DMS 273 (cell line): Measurements from ENCODE around the gene EIF4ENIF1.
A peak's percentile ranks its signal among the peaks of the same experiment; 100 is the strongest.
"Not testable (repeated sequence)": the region's sequence is repeated elsewhere in the genome, so short reads cannot be mapped to it uniquely, and the experiment has no call there.

Experiments
- DNase-seq: peaks from one replicate; lab custom pipeline; 2025; ENCODE audit not compliant: unreplicated experiment; lab: John Stamatoyannopoulos, UW

The EIF4ENIF1 gene, protein sequence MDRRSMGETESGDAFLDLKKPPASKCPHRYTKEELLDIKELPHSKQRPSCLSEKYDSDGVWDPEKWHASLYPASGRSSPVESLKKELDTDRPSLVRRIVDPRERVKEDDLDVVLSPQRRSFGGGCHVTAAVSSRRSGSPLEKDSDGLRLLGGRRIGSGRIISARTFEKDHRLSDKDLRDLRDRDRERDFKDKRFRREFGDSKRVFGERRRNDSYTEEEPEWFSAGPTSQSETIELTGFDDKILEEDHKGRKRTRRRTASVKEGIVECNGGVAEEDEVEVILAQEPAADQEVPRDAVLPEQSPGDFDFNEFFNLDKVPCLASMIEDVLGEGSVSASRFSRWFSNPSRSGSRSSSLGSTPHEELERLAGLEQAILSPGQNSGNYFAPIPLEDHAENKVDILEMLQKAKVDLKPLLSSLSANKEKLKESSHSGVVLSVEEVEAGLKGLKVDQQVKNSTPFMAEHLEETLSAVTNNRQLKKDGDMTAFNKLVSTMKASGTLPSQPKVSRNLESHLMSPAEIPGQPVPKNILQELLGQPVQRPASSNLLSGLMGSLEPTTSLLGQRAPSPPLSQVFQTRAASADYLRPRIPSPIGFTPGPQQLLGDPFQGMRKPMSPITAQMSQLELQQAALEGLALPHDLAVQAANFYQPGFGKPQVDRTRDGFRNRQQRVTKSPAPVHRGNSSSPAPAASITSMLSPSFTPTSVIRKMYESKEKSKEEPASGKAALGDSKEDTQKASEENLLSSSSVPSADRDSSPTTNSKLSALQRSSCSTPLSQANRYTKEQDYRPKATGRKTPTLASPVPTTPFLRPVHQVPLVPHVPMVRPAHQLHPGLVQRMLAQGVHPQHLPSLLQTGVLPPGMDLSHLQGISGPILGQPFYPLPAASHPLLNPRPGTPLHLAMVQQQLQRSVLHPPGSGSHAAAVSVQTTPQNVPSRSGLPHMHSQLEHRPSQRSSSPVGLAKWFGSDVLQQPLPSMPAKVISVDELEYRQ

DNA sequence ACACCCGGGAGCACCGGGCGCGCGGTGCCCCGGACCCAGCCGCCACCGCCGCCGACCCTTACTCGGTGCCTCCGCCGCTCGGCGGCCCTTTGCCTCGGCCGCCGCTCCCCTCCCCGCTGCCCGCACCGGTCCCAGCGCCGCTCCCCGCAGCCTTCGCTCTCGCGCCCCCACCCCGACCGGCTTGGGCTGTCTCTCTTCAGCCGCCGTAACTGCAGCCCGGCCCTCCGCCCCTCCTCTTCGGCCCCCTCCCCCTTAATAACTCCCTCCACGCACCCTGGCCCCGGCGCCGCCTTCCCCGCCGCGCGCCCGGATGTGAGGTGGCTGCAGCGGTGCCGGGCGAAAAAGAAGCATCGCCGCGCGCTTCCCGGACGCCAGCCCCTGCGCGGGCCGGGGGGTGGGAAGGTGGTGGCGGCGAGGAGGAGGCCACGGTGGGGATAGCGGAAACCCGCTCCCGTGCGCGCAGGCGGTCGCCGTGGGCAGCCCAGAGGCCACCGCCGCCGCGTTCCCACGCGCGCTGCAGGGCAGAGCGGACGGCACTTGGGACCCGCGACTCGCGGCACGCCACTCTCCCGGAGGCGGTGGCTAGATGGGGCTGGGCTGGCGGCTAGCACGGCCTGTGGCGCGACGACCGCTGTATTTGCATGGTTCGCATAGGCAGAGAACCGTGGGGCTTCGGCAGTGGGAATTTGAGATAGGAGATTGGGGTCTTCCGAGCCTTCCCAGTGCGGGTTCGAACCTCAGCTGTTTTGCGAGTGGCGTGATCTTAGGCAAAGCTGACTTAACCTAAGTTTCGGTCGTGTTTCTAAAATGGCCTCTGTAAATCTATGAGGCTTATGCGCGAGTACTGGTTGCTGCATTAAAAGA is at the start of gene EIF4ENIF1:
Gene EIF4ENIF1, minus strand, starts transcription at position 211 of the 864 bp plus-strand sequence. CDS start 1,124 bp downstream, outside the sequence.
- DNase-seq: peak; percentile 87

DNA sequence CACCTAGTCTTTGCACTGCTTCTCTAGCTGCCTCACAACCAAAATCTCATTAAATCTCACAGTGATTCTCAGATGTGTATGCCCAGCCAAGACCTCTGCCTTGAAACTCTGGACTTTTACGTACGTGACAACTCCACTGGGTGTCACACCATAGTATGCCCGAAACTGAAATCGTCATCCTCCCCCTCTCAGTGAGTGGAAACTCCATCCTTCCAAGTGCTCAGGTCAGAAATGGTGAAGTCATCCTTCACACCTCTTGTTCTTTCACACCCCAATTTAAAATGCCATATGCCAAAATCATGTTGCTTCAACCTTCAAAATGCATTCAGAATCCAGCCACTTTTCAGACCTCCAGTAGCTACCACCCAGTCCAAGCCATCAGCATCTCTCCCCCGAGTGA is 49.2 kb upstream of the EIF4ENIF1 start:
- no peak for DNase-seq

DNA sequence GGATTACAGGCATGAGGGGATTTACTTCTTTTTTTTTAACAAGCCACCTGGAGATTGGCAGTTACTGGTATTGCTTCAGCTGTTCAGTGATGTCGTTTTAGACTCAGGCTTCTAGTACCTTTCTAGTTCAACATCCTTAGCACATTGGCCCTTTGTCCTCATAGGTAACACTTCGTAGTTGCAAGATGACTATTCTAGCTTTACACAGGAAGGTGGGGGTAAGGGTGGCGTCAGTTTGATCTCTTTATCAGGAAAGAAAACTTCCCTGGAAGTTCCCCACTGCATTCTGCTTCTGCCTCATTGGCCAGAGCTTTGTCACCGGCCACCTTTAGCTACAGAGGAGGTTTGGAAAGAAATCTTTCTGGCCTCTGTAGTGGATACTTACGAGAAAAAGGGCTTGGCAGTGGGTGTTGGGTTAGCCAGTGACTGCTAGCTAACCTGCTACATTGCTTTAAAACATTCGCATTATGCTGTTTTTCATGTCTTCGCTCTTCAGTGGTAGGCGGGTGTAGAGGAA is 47.4 kb upstream of the EIF4ENIF1 start:
- no peak for DNase-seq

DNA sequence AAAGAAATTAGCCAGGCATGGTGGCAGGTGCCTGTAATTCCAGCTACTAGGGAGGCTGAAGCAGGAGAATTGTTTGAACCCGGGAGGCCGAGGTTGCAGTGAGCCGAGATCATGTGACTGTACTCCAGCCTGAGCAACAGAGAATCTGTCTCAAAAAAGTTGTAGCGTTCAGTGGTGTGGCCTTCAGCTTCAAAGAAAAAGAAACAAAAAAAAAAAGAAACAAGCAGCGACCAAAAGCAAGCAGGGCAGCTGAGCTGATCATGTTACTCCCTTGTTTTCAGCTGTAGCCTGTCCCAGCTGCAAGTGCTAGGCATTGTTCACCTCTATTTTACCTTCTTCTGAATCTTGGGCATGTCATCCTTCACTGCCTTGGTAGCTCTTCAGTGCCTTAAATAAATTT is 43.7 kb upstream of the EIF4ENIF1 start:
- DNase-seq: no peak

DNA sequence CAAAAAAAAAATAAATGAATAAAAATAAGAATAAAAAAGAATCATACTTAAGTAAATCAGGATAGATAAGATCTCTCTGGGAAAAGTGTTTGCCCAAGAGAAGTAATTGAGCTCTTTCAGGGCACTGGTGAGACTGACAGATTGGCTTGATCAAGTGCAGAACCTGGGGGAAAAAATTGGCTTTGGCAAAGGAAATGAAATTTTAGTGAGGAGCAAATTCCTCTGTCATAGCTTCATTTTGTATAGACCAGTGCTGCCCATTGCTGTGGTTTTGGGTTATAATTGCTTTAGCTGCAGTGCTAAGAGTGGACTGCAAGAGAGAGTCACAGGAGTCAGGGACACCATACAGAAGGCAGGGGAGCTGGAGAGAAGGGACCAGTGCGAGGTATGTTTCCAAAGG is 42.4 kb upstream of the EIF4ENIF1 start:
- no peak for DNase-seq

DNA sequence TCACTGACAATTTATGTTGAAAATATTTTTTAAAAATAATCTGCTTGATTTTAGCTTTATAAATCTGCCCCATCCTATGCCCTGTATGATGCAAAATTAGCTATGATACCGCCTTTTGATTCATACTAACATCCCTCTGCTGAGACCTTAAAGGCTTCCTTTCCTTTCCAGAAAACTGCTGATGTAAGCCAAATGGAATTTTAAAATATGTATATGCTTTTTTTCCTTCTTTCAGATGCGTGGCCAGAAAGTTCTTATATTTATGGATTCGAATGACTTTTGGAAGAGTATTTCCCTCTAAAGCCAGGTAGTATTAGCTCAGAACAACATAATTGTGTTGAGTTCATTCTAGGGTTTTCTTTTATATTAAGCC is 41.2 kb upstream of the EIF4ENIF1 start:
- no peak for DNase-seq

DNA sequence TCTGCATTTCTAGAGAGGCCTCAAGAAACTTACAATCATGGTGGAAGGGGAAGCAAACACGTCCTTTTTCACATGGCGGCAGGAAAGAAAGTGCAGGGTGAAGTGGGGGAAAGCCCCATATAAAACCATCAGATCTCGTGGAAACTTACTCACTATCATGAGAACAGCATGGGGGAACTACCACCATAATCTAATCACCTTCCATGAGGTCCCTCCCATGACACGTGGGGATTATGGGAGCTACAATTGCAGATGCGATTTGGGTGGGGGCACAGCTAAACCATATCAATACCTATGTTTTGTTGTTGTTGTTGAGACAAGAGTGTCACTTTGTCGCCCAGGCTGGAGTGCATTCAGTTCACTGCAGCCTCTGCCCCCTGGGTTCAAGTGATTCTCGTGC is 36.6 kb upstream of the EIF4ENIF1 start:
- DNase-seq: no peak

DNA sequence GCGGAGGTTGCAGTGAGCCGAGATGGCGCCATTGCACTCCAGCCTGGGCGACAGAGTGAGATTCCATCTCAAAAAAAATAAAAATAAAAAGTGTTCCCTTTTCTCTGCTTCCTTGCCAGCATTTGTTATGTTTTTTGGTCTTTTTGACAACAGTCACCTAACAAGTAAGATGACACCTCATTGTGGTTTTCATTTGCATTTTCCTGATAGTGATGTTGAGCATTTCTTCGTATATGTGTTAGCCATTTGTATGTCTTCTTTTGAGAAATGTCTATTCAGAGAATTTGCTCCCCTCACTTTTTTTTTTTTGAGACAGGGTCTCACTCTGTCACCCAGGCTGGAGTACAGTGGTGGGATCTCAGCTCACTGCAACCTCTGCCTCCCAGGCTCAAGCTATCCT is 34.5 kb upstream of the EIF4ENIF1 start:
- not testable (repeated sequence) for DNase-seq

DNA sequence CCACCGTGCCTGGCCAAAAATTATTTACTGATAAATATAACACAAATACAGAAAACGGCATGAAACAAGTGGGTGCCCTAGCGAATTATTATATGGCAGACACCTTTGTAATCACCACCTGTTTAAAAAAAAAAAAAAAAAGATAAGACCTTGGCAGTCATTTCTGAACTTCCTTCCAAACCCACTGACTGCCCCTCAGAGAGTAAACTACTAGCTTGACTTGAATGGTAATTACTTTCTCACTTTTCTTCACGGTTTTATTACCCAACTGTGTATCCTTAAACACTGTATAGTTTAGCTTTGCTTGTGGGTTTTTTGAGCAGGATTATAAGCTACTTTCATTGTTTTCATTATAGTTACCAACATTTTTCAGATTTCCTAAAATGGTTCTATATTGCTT is 30.4 kb upstream of the EIF4ENIF1 start:
- no peak for DNase-seq

DNA sequence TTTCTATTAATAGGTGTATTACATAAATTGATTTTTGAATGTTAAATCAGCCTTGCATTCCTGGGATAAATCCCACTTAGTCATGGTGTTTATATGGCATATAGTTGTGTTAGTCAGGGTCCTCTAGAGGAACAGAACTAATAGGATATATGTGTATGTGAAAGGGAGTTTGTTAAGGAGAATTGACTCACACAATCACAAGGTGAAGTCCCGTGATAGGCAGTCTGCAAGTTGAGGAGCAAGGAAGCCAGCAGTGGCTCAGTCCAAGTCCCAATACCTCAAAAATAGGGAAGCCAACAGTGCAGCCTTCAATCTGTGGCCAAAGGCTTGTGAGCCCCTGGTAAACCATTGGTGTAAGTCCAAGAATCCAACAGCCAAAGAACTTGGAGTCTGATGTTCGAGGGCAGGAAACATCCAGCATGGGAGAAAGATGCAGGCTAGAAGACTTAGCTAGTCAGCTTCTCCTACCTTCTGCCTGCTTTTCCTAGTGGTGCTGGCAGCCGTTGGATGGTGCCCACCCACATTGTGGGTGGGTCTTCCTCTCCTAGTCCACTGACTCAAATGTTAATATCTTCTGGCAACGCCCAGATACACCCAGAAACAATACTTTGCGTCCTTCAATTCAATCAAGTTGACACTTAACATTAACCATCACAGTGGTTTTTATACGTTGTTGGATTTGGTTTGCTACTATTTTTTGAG is 19.6 kb upstream of the EIF4ENIF1 start:
- DNase-seq: no peak

DNA sequence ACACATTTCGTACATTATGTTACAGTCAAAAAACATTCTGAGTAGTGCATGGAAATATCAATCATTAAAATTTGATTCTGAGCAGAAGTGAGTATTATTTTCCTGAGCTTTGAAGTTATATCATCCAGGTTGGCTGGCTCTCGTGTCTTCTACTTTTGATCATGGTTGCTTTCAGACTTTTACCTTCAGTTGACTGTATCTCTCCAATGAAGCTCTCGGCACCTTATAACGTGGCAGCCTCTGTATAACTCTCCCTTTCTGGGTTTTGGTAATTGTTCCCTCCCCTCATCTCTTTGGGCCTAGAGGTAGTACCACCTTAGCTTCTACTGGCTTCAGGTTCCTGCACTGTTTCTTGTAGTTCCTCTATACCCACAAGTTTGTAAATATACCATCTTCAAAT is 18.9 kb upstream of the EIF4ENIF1 start:
- no peak for DNase-seq

DNA sequence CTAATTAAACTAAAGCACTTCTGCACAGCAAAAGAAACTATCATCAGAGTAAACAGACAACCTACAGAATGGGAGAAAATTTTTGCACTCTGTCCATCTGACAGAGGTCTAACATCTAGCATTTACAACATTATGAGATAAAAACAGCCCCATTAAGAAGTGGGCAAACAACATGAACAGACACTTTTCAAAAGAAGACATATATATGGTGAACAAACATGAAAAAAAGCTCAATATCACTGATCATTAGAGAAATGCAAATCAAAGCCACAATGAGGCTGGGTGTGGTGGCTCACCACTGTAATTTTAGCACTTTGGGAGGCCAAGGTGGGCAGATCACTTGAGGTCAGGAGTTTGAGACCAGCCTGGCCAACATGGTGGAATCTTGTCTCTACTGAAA is 17.9 kb upstream of the EIF4ENIF1 start:
- not testable (repeated sequence) for DNase-seq

DNA sequence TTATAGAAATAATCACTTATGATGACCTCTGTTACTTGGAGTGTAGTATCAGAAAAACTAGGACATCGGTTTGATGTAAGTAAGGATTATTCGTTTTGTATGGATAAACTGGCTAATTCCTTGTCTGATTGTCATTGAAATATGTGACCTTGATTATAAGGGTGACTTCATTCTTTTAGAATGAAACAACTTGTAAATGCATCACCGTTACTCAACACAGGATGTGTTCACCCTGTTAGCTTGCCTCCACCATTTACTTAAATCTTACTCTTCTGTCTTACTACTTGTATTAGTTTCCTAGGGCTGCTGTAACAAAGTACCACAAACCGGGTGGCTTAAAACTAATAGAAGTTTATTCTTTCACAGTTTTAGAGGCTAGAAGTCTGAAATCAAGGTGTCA is 14.6 kb upstream of the EIF4ENIF1 start:
- DNase-seq: no peak

DNA sequence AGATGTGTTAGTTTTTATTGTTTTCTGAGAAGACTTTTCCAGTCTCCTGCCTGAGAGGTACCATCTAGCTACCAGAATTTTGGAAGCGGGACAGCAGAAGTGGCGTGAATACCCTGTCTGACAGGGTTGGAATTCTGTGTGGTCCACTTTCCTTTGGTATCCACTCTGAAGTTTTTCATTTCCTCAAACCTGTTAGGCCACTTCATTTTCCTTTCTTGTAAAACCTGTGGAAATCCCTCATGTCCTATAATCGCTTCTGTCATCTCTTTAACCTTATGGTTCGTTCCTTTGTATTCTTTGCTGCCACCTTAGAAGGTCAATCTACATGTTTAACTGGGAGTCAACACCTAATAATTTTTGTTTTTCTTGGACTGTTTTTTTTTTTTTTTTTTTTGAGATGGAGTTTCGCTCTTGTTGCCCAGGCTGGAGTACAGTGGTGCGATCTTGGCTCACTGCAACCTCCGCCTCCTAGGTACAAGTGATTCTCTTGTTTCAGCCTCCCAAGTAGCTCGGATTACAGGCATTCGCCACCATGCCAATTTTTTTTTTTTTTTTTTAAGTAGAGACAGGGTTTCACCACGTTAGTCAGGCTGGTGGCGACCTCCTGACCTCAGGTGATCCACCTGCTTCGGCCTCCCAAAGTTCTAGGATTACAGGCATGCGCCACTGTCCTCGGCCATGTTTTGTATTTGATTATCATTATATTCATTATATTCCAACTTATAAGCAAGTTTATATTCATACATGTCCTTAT is 13.7 kb upstream of the EIF4ENIF1 start:
- DNase-seq: no peak

DNA sequence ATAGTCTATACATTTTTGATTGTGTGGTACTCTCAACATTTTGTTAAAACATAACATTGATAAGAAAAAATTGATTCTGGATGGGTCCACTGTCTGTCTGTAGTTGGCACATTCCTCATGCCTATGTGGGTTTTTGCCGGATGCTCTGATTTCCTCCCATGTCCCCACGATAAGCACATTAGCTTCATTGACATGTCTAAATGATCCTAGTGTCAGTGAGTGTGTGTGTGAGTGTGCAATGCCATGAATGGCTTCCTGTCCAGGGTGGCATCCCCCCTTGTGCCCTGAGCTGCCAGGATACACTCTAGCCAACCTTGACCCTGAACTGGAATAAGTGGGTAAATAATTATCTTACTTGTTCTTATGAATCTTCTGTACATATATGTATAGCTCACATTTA is 12.1 kb upstream of the EIF4ENIF1 start:
- DNase-seq: no peak

DNA sequence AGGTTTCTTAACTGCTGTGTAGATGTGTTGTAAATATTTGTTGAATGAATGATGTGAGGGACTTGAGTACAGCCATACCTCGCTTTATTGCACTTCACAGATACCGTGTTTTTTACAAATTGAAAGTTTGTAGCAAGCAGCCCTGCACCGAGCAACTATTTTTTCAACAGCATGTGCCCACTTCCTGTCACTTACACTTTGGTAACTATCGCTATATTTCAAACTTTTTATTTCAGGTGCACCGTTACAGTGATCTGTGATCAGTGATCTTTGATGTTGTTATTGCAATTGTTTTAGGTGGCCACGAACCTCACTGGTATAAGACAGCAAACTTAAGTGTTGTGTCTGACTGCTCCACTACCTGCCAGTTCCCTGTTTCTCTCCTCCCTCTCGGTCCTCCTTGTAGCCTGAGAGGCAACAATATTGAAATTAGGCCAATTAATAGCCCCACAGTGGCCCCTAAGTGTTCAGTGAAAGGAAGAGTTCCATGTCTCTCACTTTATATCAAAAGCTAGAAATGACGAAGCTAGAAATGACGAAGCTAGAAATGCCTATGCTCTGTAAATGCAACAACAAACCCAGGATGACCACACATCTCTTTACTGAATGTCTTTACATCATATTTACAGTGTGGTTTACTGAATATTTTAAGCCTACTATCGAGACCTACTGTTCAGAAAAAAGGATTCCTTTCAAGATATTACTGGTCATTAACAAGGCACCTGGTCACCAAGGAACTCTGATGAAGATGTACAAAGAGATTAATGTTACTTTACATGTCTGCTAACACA is 7.7 kb upstream of the EIF4ENIF1 start:
- DNase-seq: no peak

DNA sequence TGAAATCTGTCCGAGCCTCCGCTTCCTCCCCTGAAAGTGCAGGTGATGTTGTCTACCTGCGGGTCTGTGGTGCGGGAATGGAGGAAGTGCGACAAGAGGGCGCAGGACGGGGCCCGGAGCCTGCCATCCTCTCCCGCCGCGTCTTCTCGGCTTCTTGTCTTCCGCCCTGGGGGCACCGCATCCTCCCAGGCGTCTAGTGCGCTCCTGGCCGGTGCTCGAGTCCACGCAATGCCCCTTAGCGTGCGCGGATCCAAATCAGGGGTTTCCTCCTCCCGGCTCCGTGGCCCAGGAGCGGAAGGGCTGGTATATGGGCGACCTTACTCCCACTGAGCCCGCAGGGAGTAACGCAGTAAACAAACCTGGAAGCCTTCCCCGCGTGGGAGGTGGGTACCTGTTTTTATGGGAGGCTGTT is 7.1 kb upstream of the EIF4ENIF1 start:
- peak; percentile 57 for DNase-seq

DNA sequence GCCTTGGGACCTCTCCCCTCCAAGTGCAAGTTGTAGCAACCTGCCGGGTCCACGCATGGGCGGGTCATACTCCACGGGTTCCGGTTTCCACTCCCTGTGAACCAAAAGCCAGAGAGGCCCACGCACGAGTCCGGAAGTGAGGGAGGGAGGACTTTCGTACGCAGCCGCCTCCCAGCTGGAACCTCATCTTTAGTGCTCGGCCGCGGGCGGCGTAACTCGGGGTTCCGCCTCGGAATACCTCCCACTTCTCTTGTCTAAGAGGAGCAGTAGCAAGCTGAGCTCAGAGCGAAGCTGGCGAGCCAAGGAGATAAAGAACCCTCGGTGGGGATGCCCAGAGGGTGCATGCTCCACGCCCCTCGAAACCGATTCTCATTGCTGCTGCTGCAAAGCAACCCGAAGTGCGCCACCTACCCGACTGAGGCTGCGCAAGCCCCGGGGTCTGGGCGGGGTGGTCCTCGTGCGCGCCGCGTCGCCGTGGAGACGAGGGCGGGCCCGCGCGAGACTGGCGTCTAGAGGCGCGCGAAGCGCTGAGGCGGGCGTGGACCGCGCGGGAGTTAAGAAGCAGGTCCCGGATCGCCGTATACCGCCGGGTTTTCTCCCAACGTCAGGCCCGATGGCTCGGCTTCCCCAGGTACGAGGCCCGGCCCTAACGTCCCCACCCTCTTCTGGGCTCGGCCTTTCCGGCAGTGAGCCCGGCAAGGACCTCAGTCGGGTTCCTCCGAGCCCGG is 6.5 kb upstream of the EIF4ENIF1 start, which contains the start of gene SFI1:
Gene SFI1, plus strand, starts transcription at position 530 of the 728 bp plus-strand sequence. CDS start 11,749 bp downstream, outside the sequence.
- DNase-seq: peak; percentile 93
